Colon (tissue), 2 donors: ENCODE data around the gene MKS1.

Experiments used
- FAIRE-seq: peaks from 2 replicates; lab custom pipeline; 2012; peaks lifted over from hg19 to GRCh38; lab: Jason Lieb, UNC
- donor health status: control.
- donor health status: control.

The MKS1 gene

GRCh38 chr17:58200024-58200633, 18.9 kb downstream of the MKS1 start:
- FAIRE-seq, result no peak

GRCh38 chr17:58196610-58197009, 22.4 kb downstream of the MKS1 start:
- FAIRE-seq, result no peak

DNA sequence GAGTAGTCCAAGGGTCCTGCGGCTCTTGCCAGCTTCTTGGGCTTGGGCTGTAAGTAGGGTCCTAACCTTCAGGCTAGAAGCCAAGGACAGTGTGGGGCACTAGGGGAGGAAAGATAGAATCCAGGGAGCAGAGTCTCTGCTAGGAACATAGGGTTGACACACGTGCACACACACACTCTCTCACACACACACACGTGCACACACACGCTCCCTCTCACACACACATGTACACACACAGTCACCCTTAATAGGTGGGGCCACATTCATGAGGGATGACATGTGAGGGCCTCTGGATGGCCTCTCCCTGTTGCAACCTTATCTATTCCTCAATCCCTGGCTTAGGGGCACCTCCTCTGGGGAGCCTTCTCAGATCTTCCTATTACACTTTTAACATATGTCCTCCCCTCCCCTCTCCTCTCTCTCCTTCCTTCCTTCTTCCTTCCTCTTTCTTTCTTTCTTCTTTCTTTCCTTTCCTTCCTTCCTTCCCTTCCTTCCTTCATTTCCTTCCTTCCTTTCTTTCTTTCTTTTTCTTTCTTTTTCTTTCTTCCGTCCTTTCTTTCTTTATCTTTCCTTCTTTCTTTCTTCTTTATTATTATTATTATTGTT, 23.4 kb downstream of the MKS1 start:
- no peak for FAIRE-seq

- FAIRE-seq, result no peak
Measured at GRCh38 chr17:58193641-58194255, 25.3 kb downstream of the MKS1 start.

DNA sequence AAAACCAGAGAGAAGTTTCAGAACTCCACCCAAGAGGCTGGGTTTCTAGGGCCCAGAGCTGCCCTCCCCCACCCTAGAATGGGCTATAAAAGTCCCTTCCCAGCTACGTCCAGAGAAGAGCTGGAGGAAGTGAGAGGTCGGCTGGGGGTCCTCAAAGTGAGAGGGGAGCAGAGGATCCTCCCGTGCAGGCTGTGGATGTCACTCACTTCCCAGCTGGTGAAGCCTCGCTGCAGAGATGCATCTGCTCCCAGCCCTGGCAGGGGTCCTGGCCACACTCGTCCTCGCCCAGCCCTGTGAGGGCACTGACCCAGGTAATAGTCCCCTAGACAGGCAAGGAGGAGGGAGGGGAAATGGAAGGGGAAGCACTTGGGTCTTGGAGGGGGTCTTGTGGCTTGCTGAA, 26.4 kb downstream of the MKS1 start, which contains the start of gene EPX:
Gene EPX, plus strand, starts transcription at position 115 of the 400 bp plus-strand sequence. Its CDS starts 121 bp downstream, at position 236.
- FAIRE-seq, result no peak

DNA sequence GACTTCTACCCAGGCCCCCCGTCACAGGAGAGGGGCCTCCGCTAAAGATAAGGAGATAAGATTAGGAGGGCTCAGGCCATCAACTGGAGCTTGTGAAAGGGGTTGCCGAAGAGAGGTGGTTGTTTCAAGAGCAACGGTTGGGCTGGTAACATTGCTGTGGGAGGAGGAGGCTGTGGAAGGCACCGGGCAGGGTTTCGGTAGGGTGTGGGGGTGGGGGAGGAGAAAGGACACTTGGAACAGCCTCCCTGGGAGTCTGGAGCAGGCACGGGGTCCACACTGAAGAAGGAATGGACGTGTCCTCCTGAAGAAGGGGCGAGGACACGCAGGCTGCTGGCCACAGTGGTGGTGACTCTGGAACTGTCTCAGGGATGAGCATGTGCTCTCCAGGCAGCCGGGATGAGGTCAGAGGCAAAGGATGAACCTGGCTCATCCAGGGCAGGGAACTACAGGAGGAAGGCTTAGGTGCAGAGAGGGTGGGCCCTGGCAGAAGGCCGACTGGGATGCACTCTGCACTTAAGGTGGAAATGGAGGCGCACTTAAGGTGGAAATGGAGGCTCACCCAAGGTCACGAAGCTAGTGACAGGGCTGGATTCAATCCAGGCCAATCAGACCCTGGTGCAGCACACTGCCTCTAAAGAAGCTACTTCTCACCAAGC, 27.7 kb downstream of the MKS1 start:
- no peak for FAIRE-seq

DNA sequence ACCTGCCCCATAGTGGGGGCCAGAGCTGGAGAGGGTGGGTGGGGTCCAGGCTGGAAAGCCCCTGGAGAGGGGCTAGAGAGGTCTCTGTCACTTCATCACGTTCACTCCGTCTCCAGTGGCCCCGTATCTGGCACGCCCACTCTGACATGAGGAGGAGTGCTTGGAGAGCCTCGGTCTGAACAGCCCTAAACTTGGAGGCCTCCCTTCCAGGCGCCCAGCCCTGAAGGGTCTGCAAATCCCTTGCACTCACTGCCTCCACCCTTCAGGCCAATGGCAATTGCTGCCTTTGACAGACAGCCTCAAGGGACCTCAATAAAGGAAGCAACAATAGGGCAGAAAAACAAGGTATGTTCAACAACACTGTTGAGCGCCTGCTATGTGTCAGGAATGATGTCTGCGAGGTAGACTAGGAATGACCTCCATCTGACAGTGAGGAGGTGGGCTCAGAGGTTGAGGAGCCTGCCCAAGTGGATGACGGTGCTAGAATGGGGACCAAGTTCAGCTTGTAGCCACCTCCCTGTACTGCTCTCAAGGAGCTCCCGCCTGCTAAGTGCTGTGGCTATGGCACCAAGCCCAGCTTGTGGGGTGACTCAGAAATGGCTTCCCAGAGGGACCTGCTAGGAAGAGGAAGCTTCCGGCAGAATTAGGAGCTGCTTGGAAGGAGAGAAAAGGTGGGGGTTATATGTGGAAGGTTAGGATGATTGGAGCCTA, 29.5 kb downstream of the MKS1 start:
- no peak for FAIRE-seq

DNA sequence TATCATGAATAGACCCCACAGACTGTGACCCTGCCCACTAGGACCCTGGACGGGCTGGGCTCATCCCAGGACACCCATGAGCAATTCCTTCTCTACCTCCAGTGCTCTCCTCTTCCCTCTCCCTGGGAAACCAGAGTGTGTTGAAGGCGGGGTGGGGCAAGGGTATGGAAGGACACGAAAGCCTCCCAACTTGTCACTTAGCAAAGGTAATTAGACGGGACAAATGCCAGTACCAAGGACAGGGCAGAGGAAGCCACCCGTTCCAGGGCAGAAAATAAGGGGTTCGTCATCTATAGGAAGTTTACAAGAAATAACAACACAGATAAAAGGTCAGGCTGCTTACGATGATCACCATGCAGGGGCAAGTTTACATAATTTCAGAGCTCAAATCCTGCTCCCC, 31.4 kb downstream of the MKS1 start:
- no peak for FAIRE-seq

- no peak for FAIRE-seq
Measured at GRCh38 chr17:58187063-58187462, 32.0 kb downstream of the MKS1 start.

GRCh38 chr17:58186591-58186990, 32.5 kb downstream of the MKS1 start:
- no peak for FAIRE-seq

GRCh38 chr17:58184986-58185761, 33.9 kb downstream of the MKS1 start:
- no peak for FAIRE-seq

DNA sequence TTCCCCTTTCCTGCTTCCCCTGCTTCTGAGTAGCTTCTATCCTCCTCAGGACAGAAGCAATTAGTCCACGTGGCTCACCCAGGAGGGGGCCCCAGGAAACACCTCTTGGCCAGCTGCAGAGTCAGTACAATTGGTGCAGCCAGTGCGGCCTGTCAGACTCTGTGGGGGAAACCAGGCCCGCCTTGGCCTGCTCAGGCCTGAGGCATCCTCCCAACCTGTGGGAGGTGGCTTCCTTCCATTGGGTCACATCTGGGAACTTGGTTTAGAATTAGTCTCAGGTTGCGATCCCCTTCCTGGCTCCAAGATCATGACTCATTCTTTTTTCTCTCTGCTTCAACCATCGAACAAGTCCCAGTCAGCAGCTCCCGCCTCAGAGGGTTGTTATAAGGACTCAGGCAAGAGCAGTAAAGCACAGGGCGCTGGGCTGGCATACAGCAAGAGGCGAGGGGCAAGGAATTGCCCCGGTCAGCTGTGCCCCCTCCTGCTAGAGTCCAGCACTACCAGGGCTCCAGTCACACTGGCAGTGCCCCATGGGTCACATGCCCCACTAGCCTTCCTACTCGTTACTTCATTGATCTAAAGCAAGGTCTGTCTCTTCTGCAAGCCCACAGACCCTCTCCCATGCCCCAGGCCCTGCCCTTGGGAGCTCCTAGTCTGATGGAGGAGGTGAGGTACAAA, 34.6 kb downstream of the MKS1 start:
- no peak for FAIRE-seq

GRCh38 chr17:58183514-58183913, 35.5 kb downstream of the MKS1 start:
- FAIRE-seq, result no peak

DNA sequence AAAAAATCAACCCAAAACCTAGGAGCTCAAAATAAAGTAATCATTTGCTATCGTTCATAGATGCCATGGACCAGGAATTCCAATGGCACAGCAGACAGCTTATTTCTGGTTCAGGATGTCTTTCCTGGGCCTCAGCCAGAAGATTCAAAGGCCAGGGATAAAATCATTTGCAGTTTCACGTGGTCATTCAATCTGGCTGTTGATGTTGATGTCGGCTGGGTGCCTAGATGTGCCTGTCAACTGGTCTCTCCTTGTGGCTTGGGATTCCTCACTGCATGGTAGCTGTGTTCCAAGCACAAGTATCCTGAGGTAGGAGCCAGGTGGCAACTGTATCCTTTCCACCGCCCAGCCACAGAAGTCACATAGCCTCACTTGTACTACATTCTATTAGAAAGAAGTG, 37.3 kb downstream of the MKS1 start:
- no peak for FAIRE-seq

- FAIRE-seq, result no peak
Measured at GRCh38 chr17:58176200-58176599, 42.9 kb downstream of the MKS1 start.

- FAIRE-seq, result no peak
Measured at GRCh38 chr17:58174871-58175270, 44.2 kb downstream of the MKS1 start.

DNA sequence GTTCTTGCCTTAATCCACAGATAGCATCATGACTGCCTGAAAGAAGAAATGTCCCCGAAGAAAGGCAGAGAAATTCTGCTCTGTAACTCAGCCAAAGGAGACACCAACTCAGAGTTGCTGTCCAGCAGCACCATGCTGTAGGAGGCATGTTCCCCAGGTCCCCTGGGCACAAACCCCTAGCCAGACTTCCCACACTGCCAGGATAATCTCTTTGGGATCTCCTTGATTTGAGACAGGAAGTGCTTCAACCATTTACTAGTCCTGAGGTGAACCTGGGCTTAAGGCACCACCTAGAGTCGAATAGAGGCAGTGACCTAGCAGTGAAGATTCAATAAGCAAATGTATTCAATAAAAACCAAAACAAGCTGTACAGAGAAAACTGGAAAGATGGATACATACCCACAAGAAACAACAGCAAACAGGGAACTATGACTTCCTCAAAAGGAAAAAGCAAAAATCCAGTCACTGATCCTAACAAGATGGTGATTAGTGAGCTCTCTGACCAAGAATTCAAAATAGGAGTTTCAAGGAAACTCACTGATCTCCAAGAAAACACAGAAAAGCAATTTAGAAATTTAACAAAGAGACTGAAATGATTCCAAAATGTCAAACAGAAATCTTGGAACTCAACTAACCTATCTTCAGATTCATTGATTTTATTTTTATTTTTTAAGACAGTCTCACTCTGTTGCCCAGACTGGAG, 46.5 kb downstream of the MKS1 start:
- FAIRE-seq, result no peak

- FAIRE-seq, result no peak
Measured at GRCh38 chr17:58170622-58171021, 48.4 kb downstream of the MKS1 start.

DNA sequence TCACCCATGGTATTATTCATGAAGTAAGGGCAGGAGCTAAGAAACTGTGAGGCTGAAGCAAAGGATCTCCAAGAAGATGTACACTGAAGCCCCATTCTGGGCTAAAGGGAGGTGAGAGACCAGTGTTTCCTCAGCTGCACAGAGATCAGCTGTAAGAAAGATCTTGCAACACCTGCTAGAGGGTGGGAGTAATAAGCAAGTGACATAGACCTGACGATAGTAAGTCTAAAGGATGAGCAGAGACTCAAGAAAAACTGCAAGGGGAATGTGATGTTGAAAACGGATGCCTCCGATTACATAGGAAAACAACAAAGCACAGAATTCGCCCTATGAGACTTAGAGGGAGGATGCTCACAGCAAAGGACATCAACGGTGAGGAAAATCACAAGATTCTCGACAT, 52.4 kb downstream of the MKS1 start, which contains the start of gene OR4D2:
Gene OR4D2, plus strand, starts transcription at position 301 of the 400 bp plus-strand sequence. CDS start 2,674 bp downstream, outside the sequence.
- FAIRE-seq, result no peak

GRCh38 chr17:58165981-58166380, 53.1 kb downstream of the MKS1 start:
- FAIRE-seq, result no peak
